Muscle of leg (tissue), 11 donors: ENCODE results near the gene FYN. TPM values are rescaled to one million over a fixed set of nuclear protein-coding genes. Genes with fewer than 3 reads are reported as not detected.
A peak's percentile ranks its signal among the peaks of the same experiment; 100 is the strongest.

Experiments used
- DNase-seq: peaks from one replicate; pipeline ENCODE4 v3.0.0; 2013
- H3K27ac ChIP-seq: one replicate; pipeline ENCODE4 v1.5.1; 2013; ENCODE audit warnings: mild to moderate bottlenecking, low read length, control low read depth
- H3K27me3 ChIP-seq: one replicate; pipeline ENCODE4 v1.6.1; 2013; ENCODE audit warnings: low read length; ENCODE audit not compliant: control insufficient read depth, insufficient read depth
- H3K36me3 ChIP-seq: one replicate; pipeline ENCODE4 v1.6.1; 2013; ENCODE audit warnings: low read length; ENCODE audit not compliant: control insufficient read depth, insufficient read depth
- H3K4me1 ChIP-seq: one replicate; pipeline ENCODE4 v1.6.1; 2013; ENCODE audit warnings: low read length; ENCODE audit not compliant: control insufficient read depth, insufficient read depth
- H3K4me3 ChIP-seq: one replicate; pipeline ENCODE4 v1.5.1; 2013; ENCODE audit warnings: low read length, control low read depth
- H3K9me3 ChIP-seq: replicated peaks from 2 replicates; pipeline ENCODE4 v1.6.1; 2013; ENCODE audit warnings: low read depth, low read length; ENCODE audit not compliant: control insufficient read depth
- WGBS: methylation state at CpG from one replicate; pipeline ENCODE4 v1.1.5; 2013; ENCODE audit warnings: missing lambda C conversion rate; ENCODE audit not compliant: insufficient coverage; 5-methylcytosine and 5-hydroxymethylcytosine counted together
- polyA plus RNA-seq, 8 donors: library from polyadenylated mRNA; unstranded; fragments of 120-200 nt; gene quantifications; one replicate each; pipeline versions ENCODE4 v1.2.1 to v1.2.3, GENCODE V29; 2013; ENCODE audit warnings: inconsistent platforms in 1 of 8, low replicate concordance in 1 of 8; ENCODE audit not compliant: insufficient read length in 8 of 8, insufficient read depth in 1 of 8
- total RNA-seq: library from RNA; stranded (reverse); fragments of 120-200 nt; gene quantifications from one replicate; pipeline ENCODE4 v1.2.4, GENCODE V29; 2013

The FYN gene
- total and polyA plus RNA-seq, 9 donors, result 97.1 to 181 (median 152) TPM

DNA sequence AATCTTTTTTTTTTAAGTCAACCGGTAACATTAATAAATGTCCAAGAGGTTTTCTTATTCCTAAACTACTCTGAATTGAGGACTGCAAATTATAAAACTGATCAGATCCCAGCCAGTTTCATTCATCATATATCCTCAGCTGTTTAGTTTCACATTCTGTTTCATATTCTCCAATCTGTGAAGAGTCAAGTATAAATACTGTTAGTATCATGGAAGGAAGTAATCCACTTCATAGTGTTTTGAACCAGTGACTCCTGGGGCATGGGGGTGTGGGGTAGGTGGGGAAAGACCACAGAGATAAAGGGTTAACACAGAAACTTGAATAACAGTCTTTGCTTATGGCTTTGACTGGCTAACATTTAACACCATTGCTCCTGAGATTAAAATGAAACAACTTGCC lies 69.9 kb downstream of the FYN start:
- no peak for DNase-seq
- no peaks in the 10 kb centered on the region for H3K27me3 ChIP-seq
- H3K4me3 ChIP-seq, result no peak overlapping the region
- H3K36me3 ChIP-seq, result peaks cover 41% of the 10 kb centered on the region
- no peaks in the 10 kb centered on the region for H3K9me3 ChIP-seq
- peaks cover 48% of the 10 kb centered on the region for H3K4me1 ChIP-seq
- 50% methylated on average over 1 of the region's 1 CpG for WGBS
- peak overlapping the region; percentile 95 for H3K27ac ChIP-seq

DNA sequence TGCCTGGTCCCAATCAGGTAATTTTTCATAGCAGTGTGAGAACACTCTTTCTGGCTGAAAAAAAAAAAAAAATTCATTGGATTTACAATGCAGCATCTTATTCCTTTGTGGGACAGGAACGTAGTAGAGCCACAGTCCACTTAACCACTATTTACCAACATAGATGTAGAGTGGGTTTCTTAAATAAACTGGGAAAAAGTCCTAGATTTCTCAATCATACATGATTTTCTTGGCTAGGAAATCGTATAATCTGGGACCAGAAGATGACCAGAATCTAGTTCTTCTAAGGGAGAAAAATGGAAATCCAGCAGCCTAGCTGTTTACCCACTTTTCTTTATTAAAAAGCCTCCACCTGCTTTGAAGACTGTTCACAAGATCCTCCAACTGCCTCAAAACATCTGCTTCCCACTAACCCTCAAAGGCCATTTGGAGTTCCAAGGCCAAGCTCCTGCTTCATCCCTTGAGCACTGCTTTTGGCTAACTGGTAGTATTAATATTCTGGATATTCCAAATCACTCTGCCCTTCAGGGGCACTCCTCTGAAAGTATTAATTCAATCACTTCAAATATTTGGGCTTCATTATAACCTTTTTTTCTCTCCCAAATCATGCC lies 70.4 kb downstream of the FYN start:
- Histone ChIP-seq H3K27me3 (no peaks in the 10 kb centered on the region), H3K27ac (peak overlapping the region; percentile 95), H3K36me3 (peaks cover 38% of the 10 kb centered on the region), H3K4me1 (peaks cover 48% of the 10 kb centered on the region), H3K9me3 (no peaks in the 10 kb centered on the region), H3K4me3 (no peak overlapping the region)
- peak; percentile 73 for DNase-seq
- no CpG with 5 or more reads among the region's 2 CpGs for WGBS

DNA sequence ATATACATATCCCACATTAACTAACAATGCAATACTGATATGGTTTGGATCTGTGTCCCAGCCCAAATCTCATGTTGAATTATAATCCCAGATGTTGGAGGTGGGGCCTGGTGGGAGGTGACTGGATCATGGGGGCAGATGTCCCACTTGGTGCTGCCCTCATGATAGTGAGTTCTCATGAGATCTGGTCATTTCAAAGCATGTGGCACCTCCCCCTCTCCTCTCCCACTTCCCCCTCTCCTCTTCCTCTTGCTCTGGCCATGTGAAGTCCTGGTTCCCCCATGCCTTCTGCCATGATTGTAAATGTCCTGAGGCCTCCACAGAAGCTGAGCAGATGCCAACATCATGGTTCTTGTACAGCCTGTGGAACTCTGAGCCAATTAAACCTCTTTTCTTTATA lies 71.2 kb downstream of the FYN start:
- no peak overlapping the region for H3K4me3 ChIP-seq
- H3K36me3 ChIP-seq, result peaks cover 33% of the 10 kb centered on the region
- peak overlapping the region; percentile 55 for H3K27ac ChIP-seq
- H3K9me3 ChIP-seq, result no peaks in the 10 kb centered on the region
- no peak for DNase-seq
- peaks cover 44% of the 10 kb centered on the region for H3K4me1 ChIP-seq
- H3K27me3 ChIP-seq, result no peaks in the 10 kb centered on the region

DNA sequence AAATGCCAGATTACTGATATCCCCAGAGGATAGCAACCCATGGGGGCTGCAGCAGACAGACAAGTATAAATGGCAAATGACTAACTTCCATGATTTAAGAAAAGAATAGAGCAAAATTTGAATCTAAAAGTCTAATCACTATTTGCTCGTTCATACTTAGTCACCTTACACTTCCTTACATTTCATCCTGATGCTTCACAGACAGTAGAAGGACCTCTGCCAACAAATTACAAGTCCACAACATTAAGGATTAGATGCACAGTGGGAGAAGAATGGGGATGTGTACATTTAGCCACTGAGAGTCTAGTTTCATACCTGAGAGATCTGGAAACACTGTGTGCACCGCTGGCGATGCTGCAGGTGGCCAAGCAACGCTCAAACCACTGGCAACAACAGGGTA lies 72.4 kb downstream of the FYN start:
- Histone ChIP-seq H3K9me3 (no peaks in the 10 kb centered on the region), H3K4me3 (no peak overlapping the region), H3K27ac (no peak overlapping the region), H3K4me1 (peaks cover 33% of the 10 kb centered on the region), H3K36me3 (peaks cover 26% of the 10 kb centered on the region), H3K27me3 (no peaks in the 10 kb centered on the region)
- no CpG with 5 or more reads among the region's 4 CpGs for WGBS
- no peak for DNase-seq

DNA sequence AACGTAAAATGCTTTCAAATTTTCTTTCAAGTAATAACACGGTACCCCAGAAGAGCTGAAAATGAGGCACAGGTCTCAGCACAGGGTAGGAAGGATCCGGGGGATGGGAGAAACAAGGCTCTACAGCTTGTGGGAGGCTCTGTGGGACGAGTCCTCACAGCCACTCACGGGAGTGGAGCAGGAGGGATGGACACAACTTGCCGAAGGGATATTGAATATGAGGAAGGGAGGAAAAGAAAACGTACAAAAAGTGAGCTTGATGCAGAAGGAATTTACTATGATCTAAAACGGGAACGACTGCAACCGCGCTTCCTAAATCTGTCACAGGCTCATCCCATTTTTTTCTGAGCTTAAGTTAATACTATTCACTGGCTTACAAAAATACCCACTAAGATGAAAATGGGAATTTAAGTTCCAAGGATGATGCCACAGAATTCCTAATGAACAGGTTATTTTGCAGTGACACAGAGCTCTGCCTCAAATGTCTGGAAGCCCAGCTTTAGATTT lies 72.9 kb downstream of the FYN start:
- no peak overlapping the region for H3K27ac ChIP-seq
- no peak overlapping the region for H3K4me3 ChIP-seq
- H3K36me3 ChIP-seq, result peaks cover 23% of the 10 kb centered on the region
- H3K27me3 ChIP-seq, result no peaks in the 10 kb centered on the region
- H3K4me1 ChIP-seq, result peaks cover 28% of the 10 kb centered on the region
- no peaks in the 10 kb centered on the region for H3K9me3 ChIP-seq
- 56% methylated on average over 5 of the region's 11 CpGs for WGBS
- no peak for DNase-seq

GRCh38 chr6:111799576-111800258 lies 73.5 kb downstream of the FYN start:
- H3K4me1 ChIP-seq, result peaks cover 25% of the 10 kb centered on the region

DNA sequence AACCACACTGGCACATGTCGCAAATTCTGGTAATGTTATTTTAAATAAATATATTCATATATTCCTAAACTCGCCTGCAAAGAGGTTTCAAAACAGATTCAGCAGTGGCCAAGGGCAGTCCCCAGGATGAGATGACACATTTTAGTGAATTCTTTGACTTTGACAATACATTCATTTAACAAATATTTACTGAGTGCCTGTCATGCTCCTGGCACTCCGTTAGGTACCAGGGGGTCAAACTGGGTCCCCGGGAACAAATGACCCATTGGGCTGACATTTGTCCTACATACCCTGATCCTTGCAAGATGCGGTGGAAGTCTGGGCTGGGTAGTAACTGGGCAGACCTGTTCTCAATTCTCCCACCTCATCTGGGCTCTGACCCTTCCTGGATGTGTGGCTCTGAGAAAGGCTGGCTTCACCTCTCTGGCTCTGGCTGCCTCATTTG lies 74.9 kb downstream of the FYN start:
- no peak for DNase-seq
- WGBS, result no CpG with 5 or more reads among the region's 5 CpGs
- Histone ChIP-seq H3K27ac (no peak overlapping the region), H3K36me3 (peaks cover 22% of the 10 kb centered on the region), H3K9me3 (no peaks in the 10 kb centered on the region), H3K4me3 (no peak overlapping the region), H3K27me3 (no peaks in the 10 kb centered on the region), H3K4me1 (peaks cover 21% of the 10 kb centered on the region)

More at GRCh38 chr6:111799576-111800258, 73.5 kb downstream of the FYN start:
- no peak for DNase-seq
- Histone ChIP-seq H3K27me3 (no peaks in the 10 kb centered on the region), H3K27ac (no peak overlapping the region), H3K4me3 (no peak overlapping the region), H3K36me3 (peaks cover 20% of the 10 kb centered on the region), H3K9me3 (no peaks in the 10 kb centered on the region)
- 80% methylated on average over 9 of the region's 11 CpGs for WGBS

GRCh38 chr6:111796310-111796918 lies 76.8 kb downstream of the FYN start:
- H3K4me3 ChIP-seq, result no peak overlapping the region
- WGBS, result no CpG with 5 or more reads among the region's 3 CpGs
- peaks cover 16% of the 10 kb centered on the region for H3K4me1 ChIP-seq
- H3K27me3 ChIP-seq, result no peaks in the 10 kb centered on the region
- H3K36me3 ChIP-seq, result peaks cover 11% of the 10 kb centered on the region
- DNase-seq, result no peak
- H3K9me3 ChIP-seq, result no peaks in the 10 kb centered on the region
- H3K27ac ChIP-seq, result no peak overlapping the region

- Histone ChIP-seq H3K27me3 (no peaks in the 10 kb centered on the region), H3K27ac (no peak overlapping the region), H3K9me3 (no peaks in the 10 kb centered on the region), H3K4me1 (peaks cover 15% of the 10 kb centered on the region), H3K4me3 (no peak overlapping the region), H3K36me3 (peaks cover 6% of the 10 kb centered on the region)
- WGBS, result no CpG with 5 or more reads among the region's 2 CpGs
- DNase-seq, result no peak
Observed at GRCh38 chr6:111795558-111795957, 77.7 kb downstream of the FYN start.

DNA sequence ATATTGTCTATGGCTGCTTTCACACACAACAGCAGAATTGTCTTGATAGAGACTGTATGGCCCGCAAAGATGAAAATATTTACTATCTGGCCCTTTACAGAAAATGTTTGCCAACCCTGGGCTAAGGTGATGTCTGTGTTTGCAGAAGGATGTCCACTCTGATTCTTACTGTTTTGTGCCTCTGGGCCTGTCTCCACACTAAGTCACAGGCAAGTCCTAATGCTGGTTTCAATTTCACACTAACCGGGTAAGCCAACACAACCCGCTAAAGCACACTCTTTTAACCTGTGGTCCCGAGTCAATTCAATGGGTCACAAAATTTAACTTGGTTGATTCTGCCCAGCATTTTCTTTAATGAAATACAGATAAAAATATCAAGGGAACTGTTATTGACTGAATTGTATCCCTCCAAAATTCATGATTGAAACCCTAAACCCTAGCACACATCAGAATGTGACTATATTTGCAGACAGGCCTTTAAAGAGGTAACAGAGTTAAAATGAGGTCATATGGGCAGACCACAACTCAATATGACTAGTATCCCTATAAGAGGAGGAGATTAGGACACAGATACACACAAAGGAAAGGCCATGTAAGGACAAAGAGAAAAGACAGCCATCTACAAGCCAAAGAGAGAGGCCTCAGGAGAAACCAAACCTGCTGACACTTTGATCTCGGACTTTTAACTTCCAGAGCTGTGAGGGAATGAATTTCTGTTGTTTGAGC lies 78.4 kb downstream of the FYN start:
- no peak for DNase-seq
- WGBS, result no CpG with 5 or more reads among the region's 5 CpGs
- H3K4me1 ChIP-seq, result peaks cover 20% of the 10 kb centered on the region
- no peaks in the 10 kb centered on the region for H3K9me3 ChIP-seq
- H3K4me3 ChIP-seq, result no peak overlapping the region
- H3K36me3 ChIP-seq, result peaks cover 6% of the 10 kb centered on the region
- no peak overlapping the region for H3K27ac ChIP-seq
- H3K27me3 ChIP-seq, result no peaks in the 10 kb centered on the region
